GM19025 (cell line): ENCODE results near the gene LRRC32.

Source experiments
- ATAC-seq: cut with Tn5 transposase; IDR thresholded peaks from one replicate; pipeline ENCODE4 v1.9.1; 2021; ENCODE audit warnings: mild to moderate bottlenecking, low read depth, moderate library complexity; ENCODE audit not compliant: unreplicated experiment

Gene LRRC32

DNA sequence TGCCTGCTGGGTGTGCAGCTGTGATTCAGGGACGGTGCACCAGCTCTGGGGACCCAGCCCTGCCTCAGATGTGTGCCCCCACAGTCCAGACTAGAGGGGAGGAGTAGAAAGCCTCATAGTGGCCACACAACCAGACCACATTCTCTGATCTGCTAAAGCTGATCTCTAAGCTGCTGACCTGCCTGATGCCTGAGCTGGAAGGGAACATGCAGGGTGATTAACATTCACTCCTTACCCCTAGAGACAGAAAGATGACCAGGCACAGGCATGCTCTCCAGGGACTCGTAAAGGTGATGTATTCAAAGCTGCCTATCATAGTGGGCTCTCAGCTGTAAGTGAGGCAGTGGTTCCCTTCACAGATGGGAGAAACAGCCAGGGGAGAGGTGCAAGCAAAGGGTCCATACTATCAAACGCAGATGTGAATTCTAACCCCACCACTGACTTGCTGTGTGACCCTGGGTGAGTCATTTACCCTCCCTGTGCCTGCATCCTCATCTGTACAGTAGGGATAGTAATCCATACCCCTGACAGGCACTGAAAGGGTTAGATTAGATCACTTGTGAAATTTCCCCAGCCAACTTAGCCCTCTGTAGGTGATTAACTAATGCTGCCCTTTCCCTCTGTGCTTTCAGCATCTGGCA is 29.0 kb upstream of the LRRC32 start:
- no peak for ATAC-seq

DNA sequence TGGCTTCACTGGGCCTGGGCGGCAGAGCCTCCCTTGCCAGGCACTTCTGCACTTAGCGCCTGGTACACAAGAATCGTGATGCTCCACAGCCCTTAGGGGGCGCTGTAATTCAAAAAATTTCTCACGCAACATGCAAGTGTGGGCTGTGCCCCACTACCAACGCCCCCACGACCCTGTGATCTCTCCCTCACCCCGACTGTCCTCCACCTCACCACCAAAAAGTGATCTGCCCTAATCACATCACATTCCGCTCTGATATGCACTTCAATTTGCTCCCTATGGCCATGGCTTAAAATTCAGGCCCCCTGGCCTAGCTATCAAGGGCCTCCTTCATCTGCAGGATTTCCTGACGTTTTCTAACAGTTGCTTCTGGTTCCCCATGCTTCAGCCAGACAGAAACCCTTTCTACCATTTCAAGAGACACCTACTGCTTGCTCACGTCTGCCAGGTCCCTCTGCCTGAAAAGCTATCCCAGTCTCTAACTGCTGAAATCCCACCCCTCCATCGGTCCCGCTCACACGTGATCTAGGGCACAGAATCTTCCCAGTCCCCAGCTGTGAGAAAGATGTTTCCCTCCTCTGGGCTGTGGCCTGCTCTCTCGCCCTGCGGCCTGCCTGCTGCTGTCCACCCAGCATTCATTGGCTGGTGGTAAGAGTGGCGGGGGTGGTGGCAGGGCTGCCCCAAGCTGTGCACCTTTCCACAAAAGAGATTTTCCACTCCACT is 27.9 kb upstream of the LRRC32 start:
- ATAC-seq, result no peak

DNA sequence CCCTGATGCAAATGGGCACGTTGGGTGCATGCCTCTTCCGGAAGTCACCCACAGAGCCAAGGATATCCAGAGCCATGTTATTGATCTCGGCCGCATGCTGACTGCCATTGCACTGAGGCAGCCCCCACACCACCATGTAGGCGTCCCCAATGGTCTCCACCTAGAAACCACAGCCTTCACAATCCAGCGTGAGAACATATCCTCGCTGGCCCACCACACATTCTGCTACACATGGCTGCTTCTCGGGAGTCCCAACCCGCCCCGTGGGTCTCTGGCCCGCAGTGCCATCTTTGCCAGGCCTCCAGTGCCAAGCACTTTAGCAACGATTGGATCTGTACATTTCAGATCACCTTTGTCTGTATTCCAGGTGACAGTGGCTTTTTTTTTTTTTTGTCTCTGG is 26.2 kb upstream of the LRRC32 start:
- no peak for ATAC-seq

DNA sequence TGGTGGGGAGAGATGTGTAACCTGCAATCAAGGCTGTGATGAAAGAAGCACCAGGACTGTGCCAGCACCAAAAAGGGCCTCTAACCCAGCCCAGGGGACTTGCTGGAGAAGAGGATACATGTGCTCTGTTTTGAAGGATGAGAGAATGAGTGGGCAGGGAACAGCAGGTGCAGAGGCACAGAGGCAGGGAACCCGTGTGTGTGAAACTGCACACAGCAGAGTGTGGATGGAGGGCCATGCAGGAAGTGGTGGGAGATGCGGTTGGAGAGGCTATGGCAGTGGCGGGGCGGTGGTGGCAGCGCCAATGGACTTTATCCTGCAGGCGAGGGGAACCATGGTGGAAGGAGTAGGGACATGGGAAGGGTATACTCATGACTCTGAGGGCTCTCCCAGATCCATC is 25.2 kb upstream of the LRRC32 start:
- no peak for ATAC-seq

DNA sequence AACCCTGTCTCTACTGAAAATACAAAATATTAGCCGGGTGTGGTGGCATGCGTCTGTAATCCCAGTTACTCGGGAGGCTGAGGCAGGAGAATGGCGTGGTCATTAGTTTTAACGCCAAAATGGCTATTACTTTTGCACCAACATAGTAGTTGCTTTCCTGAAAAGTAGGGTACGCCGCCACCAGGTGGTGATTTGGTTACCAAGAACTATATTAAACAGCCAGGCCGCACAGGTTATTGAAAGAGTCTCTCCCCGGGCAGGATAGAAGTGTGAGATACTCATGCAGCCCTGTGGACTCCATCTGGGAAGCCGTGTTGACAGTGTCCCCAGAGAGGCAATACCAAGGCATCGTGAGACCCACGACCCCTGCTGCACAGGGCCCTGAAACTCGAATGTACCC is 24.6 kb upstream of the LRRC32 start:
- ATAC-seq, result no peak

DNA sequence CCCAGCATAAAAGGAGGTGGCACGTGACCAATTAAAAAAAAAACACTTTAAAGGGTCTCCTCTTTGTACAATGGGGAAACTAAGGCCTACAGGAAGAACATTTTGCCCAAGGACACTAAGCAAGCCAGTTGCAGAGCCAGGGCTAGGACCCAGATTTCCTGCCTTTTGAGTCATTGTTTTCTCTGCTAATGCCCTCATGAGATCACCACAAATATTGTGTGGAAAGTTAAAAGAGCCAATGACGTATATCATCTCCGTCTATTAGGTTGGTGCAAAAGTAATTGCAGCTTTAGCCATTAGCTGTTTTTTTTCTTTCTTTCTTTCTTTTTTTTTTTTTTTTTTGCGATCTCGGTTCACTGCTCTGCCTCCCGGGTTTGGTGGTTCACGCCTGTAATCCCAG is 24.1 kb upstream of the LRRC32 start:
- no peak for ATAC-seq

DNA sequence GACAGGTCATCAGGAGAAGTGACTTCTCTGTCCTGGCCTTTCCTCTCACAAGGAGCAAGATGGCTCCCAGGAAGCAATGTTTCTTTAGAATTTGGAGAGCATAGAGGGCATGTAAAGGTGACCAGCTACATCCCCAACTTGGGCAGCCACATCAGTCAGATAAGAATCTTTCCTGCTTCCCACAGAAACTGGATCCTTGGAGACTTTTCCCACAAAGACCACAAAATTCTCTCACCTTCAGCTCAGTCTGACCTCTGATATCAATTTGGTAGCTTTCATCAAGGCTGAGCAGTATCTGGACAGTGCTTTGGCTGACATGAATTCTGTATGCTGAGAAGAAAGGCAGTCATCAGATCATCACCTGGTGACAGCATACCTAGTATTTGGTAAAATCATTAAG is 23.3 kb upstream of the LRRC32 start:
- no peak for ATAC-seq

DNA sequence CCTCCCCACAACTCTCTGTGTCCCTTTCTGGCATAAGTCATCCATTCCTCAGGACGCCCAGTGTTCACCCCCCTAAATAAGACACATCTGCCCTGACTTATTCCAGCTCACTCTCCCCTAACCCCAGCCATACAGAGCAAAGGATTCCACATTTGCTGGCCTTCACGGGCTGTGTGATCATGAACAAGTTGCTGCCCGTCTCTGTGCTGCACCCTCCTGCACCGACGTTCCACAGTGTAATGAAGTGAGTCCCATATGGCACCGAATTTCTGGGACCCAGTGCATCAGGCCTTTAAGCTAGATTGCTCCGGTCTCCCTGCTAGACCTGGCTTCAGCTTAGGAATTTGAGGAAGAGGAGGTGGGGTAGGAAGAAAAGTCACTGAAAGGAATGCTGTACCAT is 22.4 kb upstream of the LRRC32 start:
- no peak for ATAC-seq

DNA sequence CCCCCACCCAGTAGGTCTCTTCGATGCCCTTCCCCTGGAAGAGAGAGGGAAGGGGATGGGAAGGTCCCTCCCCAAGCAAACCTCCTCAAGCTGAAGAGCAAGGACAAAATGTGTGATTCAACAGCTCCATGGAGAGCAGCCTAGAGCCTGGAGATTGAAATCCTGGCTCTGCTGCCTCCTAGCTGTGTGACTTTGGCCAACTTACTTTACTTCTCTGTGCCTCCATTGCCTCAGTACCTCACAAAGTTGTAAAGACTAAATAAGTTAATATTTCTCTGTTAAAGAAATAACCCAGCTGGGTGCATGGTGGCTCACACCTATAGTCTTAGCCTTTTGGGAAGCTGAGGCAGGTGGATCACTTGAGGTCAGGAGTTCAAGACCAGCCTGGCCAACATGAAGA is 21.1 kb upstream of the LRRC32 start:
- no peak for ATAC-seq

DNA sequence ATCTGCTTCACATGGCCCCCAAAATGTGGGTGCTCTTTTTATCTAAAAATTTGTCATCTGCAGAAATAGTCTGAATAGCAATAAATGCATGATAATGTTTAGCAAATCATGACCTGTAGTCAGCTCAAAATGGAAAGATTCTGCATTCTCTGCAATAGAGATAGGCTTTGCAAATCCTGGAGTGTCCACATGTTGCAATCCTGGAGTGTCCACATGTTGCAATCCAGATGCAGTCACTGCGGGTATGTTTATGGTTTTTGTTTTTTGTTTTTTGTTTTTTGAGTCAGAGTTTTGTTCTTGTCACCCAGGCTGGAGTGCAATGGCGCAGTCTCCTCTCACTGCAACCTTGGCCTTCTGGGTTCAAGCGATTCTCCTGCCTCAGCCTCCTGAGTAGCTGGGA is 20.2 kb upstream of the LRRC32 start:
- ATAC-seq, result no peak

DNA sequence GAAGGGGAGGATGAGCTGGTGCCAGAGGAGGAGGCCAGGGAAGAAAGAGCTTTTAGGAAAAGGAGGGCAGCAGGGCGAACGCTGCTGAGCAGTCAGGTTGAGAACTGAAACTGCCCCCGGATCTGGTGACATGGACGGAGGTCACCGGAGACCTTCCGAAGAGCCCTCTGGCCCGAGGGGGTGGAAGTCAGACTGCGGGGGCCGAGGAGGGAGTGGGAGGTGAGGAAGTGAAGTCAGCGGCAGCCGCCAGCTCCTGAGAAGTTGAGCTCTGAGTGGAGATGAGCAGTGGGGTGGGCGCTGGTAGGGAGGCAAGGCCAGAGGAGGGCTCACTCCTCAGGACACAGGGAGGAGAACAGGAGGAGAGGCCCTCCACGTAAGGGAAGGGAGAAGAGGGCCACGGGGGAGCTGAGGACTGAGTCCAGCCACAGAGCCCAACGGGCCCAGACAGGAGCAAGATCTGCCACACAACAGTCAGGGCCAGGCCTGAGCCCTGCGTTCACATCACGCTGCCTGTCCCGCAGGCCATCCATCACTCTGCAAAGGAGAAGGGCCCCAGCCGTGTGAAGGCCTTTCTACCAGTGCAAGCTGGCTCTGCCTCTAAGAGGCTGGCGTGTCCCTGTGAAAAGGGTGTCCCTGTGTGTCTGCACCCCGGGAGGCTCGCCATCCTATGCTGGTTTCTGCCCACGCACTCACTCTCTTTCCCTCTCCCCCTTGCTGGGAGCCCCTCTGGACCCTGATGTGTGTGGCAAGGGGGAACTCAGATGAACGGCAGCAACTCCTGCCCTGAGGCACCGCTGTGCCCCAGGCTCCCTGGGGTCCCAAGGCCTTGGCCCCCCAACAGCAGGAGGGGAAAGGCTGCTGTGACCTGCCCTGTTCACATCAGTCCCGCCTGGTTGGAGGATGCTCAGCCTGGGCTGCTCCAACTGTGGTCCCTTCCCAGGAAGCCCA is 19.0 kb upstream of the LRRC32 start:
- no peak for ATAC-seq

DNA sequence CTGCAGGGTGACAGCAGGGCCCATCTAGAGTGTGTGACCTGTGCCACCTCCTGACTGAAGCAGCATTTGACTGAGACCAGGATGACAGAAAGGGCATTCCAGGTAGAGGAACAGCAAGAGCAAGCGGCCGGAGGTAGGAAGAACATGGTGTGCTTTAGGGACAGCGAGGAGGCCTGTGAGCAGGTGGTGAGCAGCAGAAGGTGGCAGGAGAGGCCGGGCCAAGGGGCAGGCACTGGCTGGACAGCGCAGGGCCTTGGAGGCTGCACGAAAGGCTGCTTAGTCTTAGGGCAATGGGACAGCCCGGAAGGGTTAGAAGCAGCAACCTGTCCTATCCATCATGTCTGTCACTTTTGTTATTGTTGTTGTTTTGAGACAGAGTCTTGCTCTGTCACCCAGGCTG is 17.6 kb upstream of the LRRC32 start:
- no peak for ATAC-seq

DNA sequence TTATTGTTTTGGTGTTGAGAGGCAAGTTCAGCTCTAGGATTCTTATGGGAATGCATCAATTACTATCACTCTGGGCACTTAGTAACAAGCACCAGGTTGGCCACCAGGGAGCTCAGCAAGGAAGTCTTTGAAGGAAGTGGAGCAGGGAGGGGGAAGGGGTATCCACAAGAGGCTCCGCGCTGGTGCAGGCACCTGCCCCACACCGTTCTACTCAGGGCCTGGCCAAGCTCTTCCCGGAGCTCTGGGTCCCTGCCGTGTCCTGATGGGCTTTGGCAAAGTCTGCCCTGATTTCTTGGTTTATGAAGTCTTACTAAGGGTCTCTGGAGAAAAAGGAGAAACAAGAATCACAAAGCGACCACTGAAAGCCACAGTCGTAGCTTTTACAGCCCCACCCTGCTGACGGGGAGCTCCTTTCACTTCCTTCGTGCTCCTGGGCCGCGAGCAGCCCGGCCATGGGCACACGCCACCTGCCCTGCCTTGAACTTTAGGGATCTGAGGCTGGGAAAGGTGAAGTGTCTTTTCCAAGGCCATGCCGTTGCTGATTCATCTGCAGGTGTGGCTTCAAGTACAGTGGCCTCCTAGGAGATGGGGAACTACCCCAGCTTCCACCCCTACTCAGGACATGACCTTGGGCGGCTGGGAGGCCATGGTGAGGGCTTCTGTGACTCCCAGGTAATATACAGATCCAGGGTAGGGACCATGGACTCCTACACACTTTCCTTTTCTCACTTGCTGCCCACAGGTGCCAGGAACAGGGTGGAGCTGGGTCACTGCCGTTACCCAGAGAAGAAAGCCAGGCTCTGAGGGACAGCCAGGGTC is 15.9 kb upstream of the LRRC32 start:
- ATAC-seq, result no peak

DNA sequence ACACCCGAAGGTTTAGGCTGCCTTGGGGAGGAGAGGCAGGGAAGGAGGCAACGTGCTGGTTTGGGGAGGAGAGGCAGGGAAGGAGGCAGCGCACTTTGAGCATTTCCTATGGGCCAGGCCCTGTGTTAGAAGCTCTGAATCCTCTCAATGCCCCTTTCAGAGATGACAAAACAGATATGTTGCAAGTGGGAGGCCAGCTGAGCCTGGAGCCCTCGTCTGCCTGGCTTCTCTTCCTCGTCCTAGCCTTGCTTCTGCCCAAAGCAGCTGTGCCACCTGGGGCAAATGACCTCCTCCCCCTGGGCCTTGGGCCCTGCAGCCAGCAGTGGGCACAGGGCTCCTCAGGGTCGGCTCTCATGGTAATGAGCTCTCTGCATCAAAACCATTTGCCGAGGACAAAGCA is 15.3 kb upstream of the LRRC32 start:
- ATAC-seq, result no peak

DNA sequence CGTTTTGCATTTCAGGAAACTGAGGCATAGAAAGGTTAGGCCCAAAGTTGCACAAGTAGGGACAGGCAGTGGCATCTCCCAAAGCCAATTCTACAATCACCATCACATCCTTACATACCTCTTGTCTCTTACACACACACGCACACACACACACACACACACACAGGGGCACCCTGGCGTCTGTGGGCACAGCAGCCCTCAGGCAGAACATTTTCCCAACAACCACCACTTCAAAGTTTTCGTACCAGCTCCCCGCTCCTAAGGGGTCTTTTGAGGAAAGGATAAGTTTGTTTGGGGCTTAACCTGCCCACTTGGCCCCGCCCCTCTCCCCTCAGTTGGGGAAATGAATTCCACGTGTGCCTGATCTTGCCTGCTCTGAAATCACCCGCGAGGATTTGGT is 14.7 kb upstream of the LRRC32 start:
- no peak for ATAC-seq

DNA sequence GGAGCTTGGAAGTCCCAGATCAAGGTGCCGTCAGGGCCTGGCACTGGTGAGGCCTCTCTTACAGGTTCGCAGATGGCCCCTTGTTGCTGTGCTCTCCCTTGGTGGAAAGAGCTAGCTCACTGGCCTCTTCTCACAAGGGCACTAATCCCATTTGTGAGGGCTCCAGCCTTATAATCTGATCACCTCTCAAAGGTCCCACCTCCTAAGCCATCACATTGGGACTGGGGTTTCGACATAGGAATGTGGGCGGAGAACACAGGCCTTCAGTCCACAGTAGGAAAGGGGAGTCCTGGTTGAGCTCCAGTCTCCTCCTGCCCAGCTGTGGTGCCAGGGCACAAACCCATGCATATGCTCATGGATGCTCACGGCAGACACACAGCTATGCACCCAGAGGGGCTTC is 14.0 kb upstream of the LRRC32 start:
- no peak for ATAC-seq

DNA sequence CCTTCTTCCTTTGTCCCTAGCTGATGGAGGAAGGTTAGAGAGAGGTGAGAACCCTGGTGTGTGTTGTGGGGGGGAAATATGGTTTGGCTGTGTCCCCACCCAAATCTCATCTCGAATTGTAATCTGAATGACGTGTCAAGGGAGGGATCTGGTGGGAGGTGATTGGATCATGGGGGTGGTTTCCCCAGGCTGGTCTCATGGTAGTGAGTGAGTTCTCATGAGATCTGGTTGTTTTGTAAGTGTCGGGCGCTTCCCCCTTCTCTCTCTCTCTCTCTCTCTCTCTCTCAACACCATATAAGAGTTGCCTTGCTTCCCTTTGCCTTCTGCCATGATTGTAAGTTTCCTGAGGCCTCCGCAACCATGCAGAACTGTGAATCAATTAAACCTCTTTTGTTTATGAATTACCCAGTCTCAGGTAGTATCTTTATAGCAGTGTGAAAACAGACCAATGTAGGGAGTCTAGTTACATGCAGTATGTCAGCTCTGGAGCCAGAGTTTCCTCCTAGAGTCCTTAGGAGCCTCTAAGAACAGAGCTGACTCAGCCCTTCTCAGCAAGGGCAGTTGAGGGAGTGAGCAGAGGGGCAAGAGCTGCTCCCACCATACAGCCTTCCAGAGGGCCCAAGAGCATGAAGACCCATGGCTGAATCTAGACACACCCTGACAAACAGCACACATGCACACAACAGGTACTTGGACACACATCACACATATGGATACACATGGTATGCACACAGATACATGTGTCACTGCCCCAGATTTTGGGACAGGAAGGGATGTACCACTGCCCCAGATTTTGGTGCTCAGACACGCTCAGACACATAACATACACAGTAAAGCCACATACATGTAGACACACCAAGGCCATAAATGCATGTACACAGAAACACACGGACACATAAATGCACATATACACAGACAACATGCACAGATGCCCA is 12.9 kb upstream of the LRRC32 start:
- no peak for ATAC-seq

DNA sequence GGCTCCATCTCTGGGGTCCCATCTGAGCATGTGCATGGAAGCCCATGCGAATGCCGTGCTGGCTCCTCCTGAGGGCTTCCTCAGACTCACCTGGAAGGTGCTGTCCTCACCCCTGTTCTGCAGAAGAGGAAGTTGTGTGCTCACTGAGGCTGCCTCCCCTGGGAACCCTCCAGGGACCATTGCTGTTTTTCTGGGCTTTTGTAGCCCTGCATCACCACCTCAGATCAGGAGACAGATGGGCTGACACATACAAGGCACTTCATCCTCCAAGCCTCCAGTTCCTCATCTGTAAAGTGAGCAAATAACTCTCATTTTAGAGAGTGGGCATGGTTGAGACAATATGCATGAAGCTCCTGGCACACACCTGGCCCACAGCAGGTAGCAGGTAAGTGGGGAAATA is 12.1 kb upstream of the LRRC32 start:
- no peak for ATAC-seq

DNA sequence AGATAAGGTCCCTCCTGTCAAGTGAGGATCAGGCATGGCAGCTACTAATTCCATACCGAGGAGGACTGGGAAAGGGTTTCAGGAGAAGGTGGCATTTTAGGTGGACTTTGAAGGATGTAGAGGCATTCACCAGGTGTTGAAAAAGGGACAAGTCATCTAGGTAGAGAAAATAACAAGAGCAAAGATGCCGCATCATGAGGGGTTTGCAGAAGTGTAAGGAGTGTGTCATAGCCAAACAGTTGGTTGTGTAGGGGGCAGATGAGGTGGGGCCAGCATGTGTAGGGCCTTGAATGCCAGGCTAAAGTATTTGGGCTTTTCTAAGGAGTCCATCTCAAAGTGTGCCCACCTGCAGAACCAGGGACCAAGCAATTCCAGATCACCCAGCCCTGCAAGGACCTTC is 11.6 kb upstream of the LRRC32 start:
- no peak for ATAC-seq
